ENCODE measurements around the gene CYREN.
A peak's percentile ranks its signal among the peaks of the same experiment; 100 is the strongest.

Gene CYREN

GRCh38 chr7:135192914-135193536 lies 22.5 kb upstream of the CYREN start:
- no peak overlapping the region for H2AFZ ChIP-seq (ENCODE audit: low read depth, low read length)
- H3K36me3 ChIP-seq (replicated peaks; ENCODE audit: low read depth, low read length), result peaks cover 46% of the 10 kb centered on the region
- no peak overlapping the region for H3K4me2 ChIP-seq (ENCODE audit: low read length)
- no peak overlapping the region for H3K9ac ChIP-seq (ENCODE audit: low read length)
- no peak overlapping the region for H3K4me3 ChIP-seq (ENCODE audit: low read length)
- no peaks in the 10 kb centered on the region for H3K9me3 ChIP-seq (ENCODE audit: insufficient read depth, low read length)
- H3K27ac ChIP-seq (ENCODE audit: low read length), result no peak overlapping the region
- TF ChIP-seq EZH2phosphoT487 (IDR thresholded peaks at IDR 0.05; ENCODE audit: low read depth) (no peak), CTCF (IDR thresholded peaks at IDR 0.05; ENCODE audit: low read depth, low read length) (no peak)
- H4K20me1 ChIP-seq (ENCODE audit: insufficient read depth, low read length), result no peaks in the 10 kb centered on the region
- H3K27me3 ChIP-seq (ENCODE audit: low read depth, low read length), result peaks cover 18% of the 10 kb centered on the region
- H3K79me2 ChIP-seq (ENCODE audit: low read length), result no peaks in the 10 kb centered on the region
- H3K4me1 ChIP-seq (ENCODE audit: low read length), result peaks cover 29% of the 10 kb centered on the region

- no peaks in the 10 kb centered on the region for H3K79me2 ChIP-seq (ENCODE audit: low read length)
- no peak for TF ChIP-seq CTCF (IDR thresholded peaks at IDR 0.05; ENCODE audit: low read depth, low read length)
- no peak for TF ChIP-seq EZH2phosphoT487 (IDR thresholded peaks at IDR 0.05; ENCODE audit: low read depth)
- no peak overlapping the region for H3K4me2 ChIP-seq (ENCODE audit: low read length)
- no peak overlapping the region for H3K9ac ChIP-seq (ENCODE audit: low read length)
- peaks cover 52% of the 10 kb centered on the region for H3K4me1 ChIP-seq (ENCODE audit: low read length)
- no peak overlapping the region for H3K4me3 ChIP-seq (ENCODE audit: low read length)
- no peaks in the 10 kb centered on the region for H4K20me1 ChIP-seq (ENCODE audit: insufficient read depth, low read length)
- H3K27me3 ChIP-seq (ENCODE audit: low read depth, low read length), result peaks cover 18% of the 10 kb centered on the region
- H3K36me3 ChIP-seq (replicated peaks; ENCODE audit: low read depth, low read length), result peaks cover 43% of the 10 kb centered on the region
- no peak overlapping the region for H3K27ac ChIP-seq (ENCODE audit: low read length)
- H3K9me3 ChIP-seq (ENCODE audit: insufficient read depth, low read length), result no peaks in the 10 kb centered on the region
- no peak overlapping the region for H2AFZ ChIP-seq (ENCODE audit: low read depth, low read length)
Observed at GRCh38 chr7:135190703-135191102, 20.2 kb upstream of the CYREN start.

GRCh38 chr7:135189961-135190360 lies 19.5 kb upstream of the CYREN start:
- H3K9ac ChIP-seq (ENCODE audit: low read length), result no peak overlapping the region
- H3K4me1 ChIP-seq (ENCODE audit: low read length), result peaks cover 59% of the 10 kb centered on the region
- H3K27ac ChIP-seq (ENCODE audit: low read length), result no peak overlapping the region
- no peak overlapping the region for H3K4me3 ChIP-seq (ENCODE audit: low read length)
- H3K79me2 ChIP-seq (ENCODE audit: low read length), result no peaks in the 10 kb centered on the region
- no peaks in the 10 kb centered on the region for H4K20me1 ChIP-seq (ENCODE audit: insufficient read depth, low read length)
- no peak for TF ChIP-seq CTCF (IDR thresholded peaks at IDR 0.05; ENCODE audit: low read depth, low read length)
- no peak for TF ChIP-seq EZH2phosphoT487 (IDR thresholded peaks at IDR 0.05; ENCODE audit: low read depth)
- H3K36me3 ChIP-seq (replicated peaks; ENCODE audit: low read depth, low read length), result peaks cover 49% of the 10 kb centered on the region
- H3K27me3 ChIP-seq (ENCODE audit: low read depth, low read length), result peaks cover 18% of the 10 kb centered on the region
- H3K9me3 ChIP-seq (ENCODE audit: insufficient read depth, low read length), result no peaks in the 10 kb centered on the region
- no peak overlapping the region for H3K4me2 ChIP-seq (ENCODE audit: low read length)
- no peak overlapping the region for H2AFZ ChIP-seq (ENCODE audit: low read depth, low read length)

- peaks cover 59% of the 10 kb centered on the region for H3K4me1 ChIP-seq (ENCODE audit: low read length)
- H3K27ac ChIP-seq (ENCODE audit: low read length), result no peak overlapping the region
- no peaks in the 10 kb centered on the region for H4K20me1 ChIP-seq (ENCODE audit: insufficient read depth, low read length)
- no peak for TF ChIP-seq EZH2phosphoT487 (IDR thresholded peaks at IDR 0.05; ENCODE audit: low read depth)
- TF ChIP-seq CTCF (IDR thresholded peaks at IDR 0.05; ENCODE audit: low read depth, low read length), result no peak
- H3K4me2 ChIP-seq (ENCODE audit: low read length), result peak overlapping the region; percentile 90
- peak overlapping the region; percentile 17 for H3K4me3 ChIP-seq (ENCODE audit: low read length)
- no peak overlapping the region for H2AFZ ChIP-seq (ENCODE audit: low read depth, low read length)
- no peaks in the 10 kb centered on the region for H3K79me2 ChIP-seq (ENCODE audit: low read length)
- H3K36me3 ChIP-seq (replicated peaks; ENCODE audit: low read depth, low read length), result peaks cover 54% of the 10 kb centered on the region
- H3K27me3 ChIP-seq (ENCODE audit: low read depth, low read length), result peaks cover 18% of the 10 kb centered on the region
- no peaks in the 10 kb centered on the region for H3K9me3 ChIP-seq (ENCODE audit: insufficient read depth, low read length)
- no peak overlapping the region for H3K9ac ChIP-seq (ENCODE audit: low read length)
Observed at GRCh38 chr7:135189221-135189662, 18.7 kb upstream of the CYREN start.
